DOHH2 (cell line): ENCODE results near the gene RELB.

Source experiments
- H3F3A ChIP-seq: fragments of 200-600 bp; sonication (generic), shearing (Covaris generic); 2 replicates; pipeline ENCODE4 v1.6.0; 2016; ENCODE audit warnings: antibody characterized with exemption, mild to moderate bottlenecking; ENCODE audit not compliant: control insufficient read depth, insufficient read depth
- H3K27ac ChIP-seq: fragments of 200-600 bp; sonication (generic); 2 replicates; pipeline ENCODE4 v1.5.1; 2014; ENCODE audit warnings: low read depth, mild to moderate bottlenecking, low read length, moderate library complexity
- H3K27me3 ChIP-seq: fragments of 200-600 bp; sonication (generic); 2 replicates; pipeline ENCODE4 v1.6.1; 2014; ENCODE audit warnings: mild to moderate bottlenecking, low read length, mixed read lengths; ENCODE audit not compliant: control insufficient read depth
- H3K36me3 ChIP-seq: fragments of 200-600 bp; sonication (generic); 2 replicates; pipeline ENCODE4 v1.6.1; 2014; ENCODE audit warnings: mild to moderate bottlenecking, low read length, moderate library complexity, mixed read lengths; ENCODE audit not compliant: control insufficient read depth
- H3K4me1 ChIP-seq: fragments of 200-600 bp; sonication (generic); 2 replicates; pipeline ENCODE4 v1.6.1; 2014; ENCODE audit warnings: mild to moderate bottlenecking, low read length, mixed read lengths; ENCODE audit not compliant: control insufficient read depth
- H3K4me2 ChIP-seq: fragments of 200-600 bp; sonication (generic); 2 replicates; pipeline ENCODE4 v1.6.0; 2014; ENCODE audit warnings: mild to moderate bottlenecking, low read length, moderate library complexity
- H3K4me3 ChIP-seq: fragments of 200-600 bp; sonication (generic); 2 replicates; pipeline ENCODE4 v1.5.1; 2014; ENCODE audit warnings: mild to moderate bottlenecking, low read length, mixed read lengths
- H3K79me2 ChIP-seq: fragments of 200-600 bp; sonication (generic); 2 replicates; pipeline ENCODE4 v1.6.1; 2014; ENCODE audit warnings: mild to moderate bottlenecking, low read length, mixed read lengths; ENCODE audit not compliant: control insufficient read depth
- H3K9me2 ChIP-seq: fragments of 200-600 bp; sonication (generic); replicated peaks from 2 replicates; pipeline ENCODE4 v1.6.1; 2014; ENCODE audit warnings: mild to moderate bottlenecking, low read length, mixed read lengths; ENCODE audit not compliant: control insufficient read depth
- H3K9me3 ChIP-seq: fragments of 200-600 bp; sonication (generic); 2 replicates; pipeline ENCODE4 v1.6.1; 2014; ENCODE audit warnings: antibody characterized with exemption, low read length, mixed read lengths; ENCODE audit not compliant: control insufficient read depth, insufficient read depth
- H4K20me1 ChIP-seq: fragments of 200-600 bp; sonication (generic); 2 replicates; pipeline ENCODE4 v1.6.0; 2014; ENCODE audit warnings: low read depth, mild to moderate bottlenecking, antibody characterized with exemption, low read length, moderate library complexity; ENCODE audit not compliant: control insufficient read depth, insufficient read depth
- CTCF ChIP-seq: fragments of 200-600 bp; sonication (generic); IDR thresholded peaks from one replicate; pipeline ENCODE4 v1.5.1; 2014; ENCODE audit warnings: antibody characterized with exemption, mild to moderate bottlenecking, low read depth, low read length; ENCODE audit not compliant: poor library complexity, severe bottlenecking
- EZH2phosphoT487 ChIP-seq: fragments of 200-600 bp; sonication (generic); IDR thresholded peaks from 2 replicates; pipeline ENCODE4 v1.6.1; 2017; ENCODE audit warnings: borderline replicate concordance, mild to moderate bottlenecking, antibody characterized with exemption, low read length, moderate library complexity, mixed read lengths

Gene RELB

GRCh38 chr19:45010306-45010705 lies 9.0 kb downstream of the RELB start:
- Histone ChIP-seq H4K20me1 (no peaks in the 10 kb centered on the region), H3K27ac (peak overlapping the region; percentile 89), H3K27me3 (no peaks in the 10 kb centered on the region)

GRCh38 chr19:45011959-45012358 lies 10.7 kb downstream of the RELB start:
- H3K27me3 ChIP-seq: no peaks in the 10 kb centered on the region
- H3K36me3 ChIP-seq: peaks cover 52% of the 10 kb centered on the region
- no peaks in the 10 kb centered on the region; the same call in 1 of the 2 replicates for H3K79me2 ChIP-seq
- H3K9me2 ChIP-seq: no peaks in the 10 kb centered on the region
- H3K4me3 ChIP-seq: no peak overlapping the region
- no peaks in the 10 kb centered on the region for H4K20me1 ChIP-seq
- no peak overlapping the region for H3K27ac ChIP-seq
- H3K9me3 ChIP-seq: no peaks in the 10 kb centered on the region
- H3K4me2 ChIP-seq: no peak overlapping the region
- H3F3A ChIP-seq: peaks cover 44% of the 10 kb centered on the region
- H3K4me1 ChIP-seq: peaks cover 74% of the 10 kb centered on the region
- no peak for TF ChIP-seq EZH2phosphoT487
- no peak for TF ChIP-seq CTCF

More at GRCh38 chr19:45010306-45010705, 9.0 kb downstream of the RELB start:
- TF ChIP-seq EZH2phosphoT487: no peak
- TF ChIP-seq CTCF: no peak
- H3K4me2 ChIP-seq: peak overlapping the region; percentile 56
- peaks cover 74% of the 10 kb centered on the region for H3K4me1 ChIP-seq
- H3K9me3 ChIP-seq: no peaks in the 10 kb centered on the region
- peaks cover 10% of the 10 kb centered on the region for H3K79me2 ChIP-seq
- H3F3A ChIP-seq: peaks cover 33% of the 10 kb centered on the region
- H3K9me2 ChIP-seq: no peaks in the 10 kb centered on the region
- H3K4me3 ChIP-seq: 0 out of 2 replicates have a peak overlapping the region, but pooled peaks have one; percentile 35
- H3K36me3 ChIP-seq: peaks cover 59% of the 10 kb centered on the region

GRCh38 chr19:45016388-45017314 lies 15.4 kb downstream of the RELB start:
- Histone ChIP-seq H3K27me3 (no peaks in the 10 kb centered on the region), H3K4me3 (peak overlapping the region; percentile 67), H3K27ac (peak overlapping the region; percentile 99), H3K79me2 (0 out of 2 replicates have a peak, but pooled peaks cover 5% of the 10 kb centered on the region), H3K9me3 (no peaks in the 10 kb centered on the region), H3K4me2 (peak overlapping the region; percentile 84), H3K36me3 (peaks cover 51% of the 10 kb centered on the region), H3K9me2 (no peaks in the 10 kb centered on the region), H3F3A (peaks cover 32% of the 10 kb centered on the region), H4K20me1 (no peaks in the 10 kb centered on the region), H3K4me1 (peaks cover 54% of the 10 kb centered on the region)
- TF ChIP-seq EZH2phosphoT487 (no peak), CTCF (peak; percentile 86)
